ENCODE data around the gene EIF3I.

- TF ChIP-seq CTCF (IDR thresholded peaks at IDR 0.05), result peak in 5 of 7 experiments; percentile 36 to 75 (median 61)
- no peak for TF ChIP-seq POLR2A (IDR thresholded peaks at IDR 0.05)
- TF ChIP-seq EP300 (IDR thresholded peaks at IDR 0.05), result no peak
These were observed 6.4 kb upstream of the EIF3I start for GRCh38 chr1:32215629-32216480.
